ENCODE data around the gene CFAP61.

The CFAP61 gene

DNA sequence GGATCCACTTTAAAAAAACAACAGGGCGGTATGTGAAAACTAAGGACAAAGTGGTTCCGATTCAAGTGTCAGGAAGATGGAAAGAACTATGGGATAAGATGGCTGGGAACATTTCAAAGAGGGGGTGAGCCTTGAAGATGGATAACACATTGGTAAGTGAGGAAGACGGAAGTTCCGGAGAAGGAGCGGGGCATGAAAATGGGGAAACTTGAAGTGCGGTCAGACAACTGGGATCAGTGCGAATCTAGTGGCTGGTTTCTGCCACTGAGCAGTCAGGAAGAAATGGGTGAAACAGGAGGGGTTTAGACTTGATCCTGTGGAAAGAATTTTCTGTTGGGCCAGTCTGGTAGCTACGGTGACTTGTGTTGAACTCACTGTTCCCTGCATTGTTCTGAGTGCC is 34.0 kb upstream of the CFAP61 start:
- H3K9me3 ChIP-seq = no peaks in the 10 kb centered on the region
- H3K27me3 ChIP-seq = no peaks in the 10 kb centered on the region
- DNase-seq = no peak
- TF ChIP-seq, protein P1, sequence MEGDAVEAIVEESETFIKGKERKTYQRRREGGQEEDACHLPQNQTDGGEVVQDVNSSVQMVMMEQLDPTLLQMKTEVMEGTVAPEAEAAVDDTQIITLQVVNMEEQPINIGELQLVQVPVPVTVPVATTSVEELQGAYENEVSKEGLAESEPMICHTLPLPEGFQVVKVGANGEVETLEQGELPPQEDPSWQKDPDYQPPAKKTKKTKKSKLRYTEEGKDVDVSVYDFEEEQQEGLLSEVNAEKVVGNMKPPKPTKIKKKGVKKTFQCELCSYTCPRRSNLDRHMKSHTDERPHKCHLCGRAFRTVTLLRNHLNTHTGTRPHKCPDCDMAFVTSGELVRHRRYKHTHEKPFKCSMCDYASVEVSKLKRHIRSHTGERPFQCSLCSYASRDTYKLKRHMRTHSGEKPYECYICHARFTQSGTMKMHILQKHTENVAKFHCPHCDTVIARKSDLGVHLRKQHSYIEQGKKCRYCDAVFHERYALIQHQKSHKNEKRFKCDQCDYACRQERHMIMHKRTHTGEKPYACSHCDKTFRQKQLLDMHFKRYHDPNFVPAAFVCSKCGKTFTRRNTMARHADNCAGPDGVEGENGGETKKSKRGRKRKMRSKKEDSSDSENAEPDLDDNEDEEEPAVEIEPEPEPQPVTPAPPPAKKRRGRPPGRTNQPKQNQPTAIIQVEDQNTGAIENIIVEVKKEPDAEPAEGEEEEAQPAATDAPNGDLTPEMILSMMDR (IDR thresholded peaks at IDR 0.05; ENCODE audit: low read depth, low read length) = no peak
- no peaks in the 10 kb centered on the region for H3K4me1 ChIP-seq
- peaks cover 9% of the 10 kb centered on the region for H3K36me3 ChIP-seq
- peak overlapping the region; percentile 86 for H3K4me3 ChIP-seq (ENCODE audit: low read depth, low read length)

DNA sequence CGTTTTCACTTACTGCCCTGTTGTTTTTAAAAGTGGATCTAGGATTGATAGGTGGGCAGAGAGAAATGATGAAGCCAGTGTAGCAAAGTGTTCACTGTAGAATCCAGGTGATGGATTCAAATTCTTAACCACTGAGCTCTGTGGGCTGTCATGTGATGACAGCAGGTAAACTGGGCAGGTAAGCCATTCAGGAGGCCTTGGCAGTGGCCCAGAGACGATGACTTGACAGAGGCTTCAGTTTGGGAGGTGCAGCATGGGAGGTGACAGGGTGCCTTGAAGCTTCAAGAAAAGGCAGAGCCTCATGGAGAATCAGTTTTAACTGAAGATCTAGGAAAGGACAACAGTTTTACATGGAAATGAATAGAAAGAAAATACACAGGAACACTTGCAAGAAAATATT is 33.2 kb upstream of the CFAP61 start:
- TF ChIP-seq, protein P1 (IDR thresholded peaks at IDR 0.05; ENCODE audit: low read depth, low read length) = no peak
- no peaks in the 10 kb centered on the region for H3K27me3 ChIP-seq
- H3K4me1 ChIP-seq = no peaks in the 10 kb centered on the region
- H3K4me3 ChIP-seq (ENCODE audit: low read depth, low read length) = no peak overlapping the region
- peaks cover 13% of the 10 kb centered on the region for H3K36me3 ChIP-seq
- no peak for DNase-seq
- H3K9me3 ChIP-seq = no peaks in the 10 kb centered on the region

DNA sequence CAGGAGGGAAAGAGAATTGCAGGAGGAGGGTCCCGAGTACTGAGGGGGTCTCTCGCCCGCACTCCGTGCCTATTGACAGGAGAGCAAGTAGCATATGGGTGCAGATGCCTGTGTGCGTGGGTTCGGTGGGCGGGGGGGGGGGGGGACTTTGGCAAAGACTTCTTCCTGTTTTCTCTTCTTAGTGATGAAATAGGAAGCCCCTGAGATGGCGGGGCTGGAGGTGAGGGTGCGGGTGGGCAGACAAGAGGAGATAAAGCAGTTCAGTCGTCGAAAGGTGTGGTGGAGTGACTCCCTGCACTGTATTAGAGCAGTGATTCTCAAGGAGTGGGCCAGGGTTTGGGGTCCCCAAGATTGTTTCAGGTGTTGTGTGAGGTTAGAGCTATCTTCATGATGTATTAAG is 31.4 kb upstream of the CFAP61 start:
- TF ChIP-seq, protein P1 (IDR thresholded peaks at IDR 0.05; ENCODE audit: low read depth, low read length) = no peak
- no peaks in the 10 kb centered on the region for H3K4me1 ChIP-seq
- DNase-seq = no peak
- H3K4me3 ChIP-seq (ENCODE audit: low read depth, low read length) = no peak overlapping the region
- H3K9me3 ChIP-seq = no peaks in the 10 kb centered on the region
- H3K36me3 ChIP-seq = peaks cover 14% of the 10 kb centered on the region
- H3K27me3 ChIP-seq = no peaks in the 10 kb centered on the region

DNA sequence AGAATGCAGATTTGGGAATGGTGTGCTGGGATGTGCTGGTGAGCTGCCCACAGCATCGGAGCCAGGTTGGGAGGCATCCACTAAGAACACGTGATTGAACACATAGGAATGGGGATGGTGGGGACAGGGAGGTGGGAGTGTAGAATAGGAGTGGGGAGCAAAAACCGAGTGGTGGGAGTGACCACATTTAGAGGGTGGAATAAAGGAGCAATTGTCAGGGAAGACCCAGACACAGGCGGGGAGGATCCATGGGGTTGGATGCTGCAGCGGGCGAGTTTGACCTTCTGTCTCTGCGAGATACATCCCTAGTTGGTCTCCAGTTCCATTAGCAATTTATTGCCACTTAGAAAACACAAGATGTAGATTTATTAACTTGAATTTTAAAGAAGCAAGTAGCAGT is 30.5 kb upstream of the CFAP61 start:
- TF ChIP-seq, protein P1 (IDR thresholded peaks at IDR 0.05; ENCODE audit: low read depth, low read length) = no peak
- peaks cover 18% of the 10 kb centered on the region for H3K36me3 ChIP-seq
- no peak for DNase-seq
- H3K4me3 ChIP-seq (ENCODE audit: low read depth, low read length) = no peak overlapping the region
- no peaks in the 10 kb centered on the region for H3K27me3 ChIP-seq
- H3K9me3 ChIP-seq = no peaks in the 10 kb centered on the region
- H3K4me1 ChIP-seq = no peaks in the 10 kb centered on the region

DNA sequence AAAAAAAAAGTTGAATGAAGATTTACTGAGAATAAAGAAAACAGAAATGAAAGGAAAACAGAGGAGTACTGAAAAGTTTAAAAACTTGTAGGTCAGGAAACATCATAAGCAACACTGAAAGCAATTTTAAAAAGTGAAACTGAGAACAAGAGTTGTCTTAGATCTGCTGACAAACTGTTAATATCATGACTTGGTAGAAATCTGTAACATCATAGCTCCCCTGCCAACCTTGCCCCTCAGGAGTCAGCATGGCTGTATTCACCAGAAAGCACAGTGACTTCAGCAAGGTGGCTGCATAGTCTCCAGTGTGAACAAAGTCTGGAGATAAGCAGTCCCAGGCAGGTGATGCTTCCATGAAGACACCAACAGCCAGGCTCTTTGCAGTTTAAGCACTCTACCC is 29.8 kb upstream of the CFAP61 start:
- TF ChIP-seq, protein P1 (IDR thresholded peaks at IDR 0.05; ENCODE audit: low read depth, low read length) = no peak
- no peaks in the 10 kb centered on the region for H3K9me3 ChIP-seq
- H3K4me1 ChIP-seq = no peaks in the 10 kb centered on the region
- H3K4me3 ChIP-seq (ENCODE audit: low read depth, low read length) = no peak overlapping the region
- no peaks in the 10 kb centered on the region for H3K27me3 ChIP-seq
- no peak for DNase-seq
- peaks cover 24% of the 10 kb centered on the region for H3K36me3 ChIP-seq

DNA sequence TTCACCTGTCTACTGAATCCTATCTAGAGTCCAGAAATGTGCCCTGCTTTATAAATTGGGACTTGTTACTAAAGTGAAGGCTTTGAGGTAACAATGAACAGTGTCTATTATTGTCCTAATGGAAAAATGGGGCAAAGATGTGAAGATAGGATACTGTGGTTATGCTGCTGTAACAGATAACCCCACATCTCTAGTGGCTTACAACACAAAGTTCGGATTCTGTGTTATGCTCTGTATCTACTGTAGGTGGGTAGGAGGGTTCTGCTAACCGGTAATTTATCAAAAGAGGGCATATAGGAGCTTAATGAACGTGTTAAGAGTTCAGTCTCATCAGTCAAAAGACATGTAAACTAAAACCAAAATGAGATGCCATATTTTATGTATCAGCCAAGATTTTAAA is 28.9 kb upstream of the CFAP61 start:
- TF ChIP-seq, protein P1 (IDR thresholded peaks at IDR 0.05; ENCODE audit: low read depth, low read length) = no peak
- no peaks in the 10 kb centered on the region for H3K9me3 ChIP-seq
- peaks cover 32% of the 10 kb centered on the region for H3K36me3 ChIP-seq
- no peak for DNase-seq
- H3K4me1 ChIP-seq = no peaks in the 10 kb centered on the region
- H3K4me3 ChIP-seq (ENCODE audit: low read depth, low read length) = no peak overlapping the region
- no peaks in the 10 kb centered on the region for H3K27me3 ChIP-seq
